Measurements from ENCODE around the gene CYP11A1.

The CYP11A1 gene

DNA sequence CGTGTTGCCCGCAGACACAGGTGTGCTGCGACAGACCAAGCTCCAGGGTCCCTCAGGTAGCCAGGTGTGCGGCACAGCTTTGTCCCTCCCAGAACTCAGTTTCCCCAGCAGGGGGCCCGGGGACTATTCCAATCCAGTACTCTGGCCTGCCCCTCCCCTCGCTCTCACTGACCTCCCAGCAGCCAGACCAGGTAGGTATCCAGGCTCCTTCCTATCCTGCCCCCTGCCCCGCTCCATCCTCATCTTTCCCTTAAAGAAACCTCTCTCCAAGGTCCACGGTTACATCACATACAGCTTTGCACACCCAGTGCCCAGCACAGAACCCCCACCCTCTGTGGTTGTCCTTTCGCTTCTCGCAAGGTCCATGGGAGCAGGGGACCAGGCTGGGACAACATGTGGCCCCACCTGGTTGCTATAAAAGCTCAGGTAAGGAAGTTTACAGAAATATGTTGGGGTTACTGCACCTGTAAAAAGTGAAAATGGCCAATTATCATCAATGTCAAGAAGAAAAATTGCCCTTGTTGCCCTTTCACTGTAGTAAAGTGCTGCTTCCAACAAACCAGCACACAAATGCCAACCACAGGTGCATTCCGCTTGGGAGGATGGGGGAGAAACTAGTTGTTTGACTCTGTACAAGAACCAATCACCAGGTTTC, 7.3 kb upstream of the CYP11A1 start:
- no peaks in the 10 kb centered on the region for H3K27me3 ChIP-seq (replicated peaks; ENCODE audit: control insufficient read depth, insufficient read depth, low read length, poor library complexity, severe bottlenecking)
- no peaks in the 10 kb centered on the region for H3K9me3 ChIP-seq (ENCODE audit: control insufficient read depth, low read length)
- H3K4me3 ChIP-seq (ENCODE audit: insufficient read depth, low read depth, low read length, poor library complexity, severe bottlenecking): peak overlapping the region; percentile 67
- no peaks in the 10 kb centered on the region for H3K36me3 ChIP-seq (ENCODE audit: control insufficient read depth, insufficient read depth, low read length)
- peaks cover 8% of the 10 kb centered on the region for H3K4me1 ChIP-seq (ENCODE audit: control insufficient read depth, insufficient read depth, low read length, poor library complexity, severe bottlenecking)
- no peak overlapping the region for H3K27ac ChIP-seq (ENCODE audit: insufficient read depth, low read length, poor library complexity, severe bottlenecking)
- no peak for DNase-seq

DNA sequence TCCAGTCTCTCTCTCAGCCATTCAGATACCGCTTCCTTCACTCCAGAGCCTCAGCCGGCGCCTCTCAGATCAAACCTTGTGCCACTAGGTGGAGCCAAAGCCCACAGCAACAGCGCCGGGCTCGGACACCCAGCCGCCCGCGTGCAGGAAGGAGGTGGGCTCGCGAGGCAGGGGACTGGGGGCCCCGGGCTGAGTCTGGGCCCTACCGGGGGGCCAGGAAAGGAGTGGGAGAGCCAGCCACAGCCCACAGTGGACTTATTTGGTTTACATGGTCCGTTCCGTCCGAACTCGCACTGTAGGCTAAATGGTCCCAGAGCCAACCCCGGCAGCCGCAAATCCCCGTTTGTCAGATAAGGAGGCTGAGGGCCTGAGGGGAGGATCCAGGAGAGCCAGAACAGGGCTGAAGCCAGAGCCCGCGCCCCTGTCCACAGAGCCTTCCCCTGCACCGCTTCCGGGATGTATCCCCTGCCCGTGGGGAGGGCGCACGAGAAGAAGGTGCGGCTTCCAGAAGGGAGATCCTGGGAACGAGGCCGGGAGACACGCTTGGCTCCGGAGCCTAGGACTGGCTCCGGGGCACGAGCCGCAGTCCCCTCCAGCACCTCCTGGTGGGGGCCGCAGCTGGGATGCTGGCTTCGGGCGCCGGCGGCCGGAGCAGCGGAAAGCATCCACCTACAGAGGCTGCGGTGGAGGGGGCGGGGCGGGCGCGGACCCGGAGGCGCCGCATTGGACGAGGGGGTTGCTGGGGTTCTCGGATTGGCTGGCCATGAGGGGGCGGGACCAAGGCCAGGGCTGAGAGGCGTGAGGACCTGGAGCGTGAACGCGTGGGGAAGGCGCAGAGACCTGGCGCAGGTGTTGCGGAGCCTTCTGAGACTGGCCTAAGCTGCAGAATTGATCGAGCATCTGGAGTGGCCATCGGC, 6.5 kb upstream of the CYP11A1 start:
- peak overlapping the region; percentile 42 for H3K27ac ChIP-seq (ENCODE audit: insufficient read depth, low read length, poor library complexity, severe bottlenecking)

DNA sequence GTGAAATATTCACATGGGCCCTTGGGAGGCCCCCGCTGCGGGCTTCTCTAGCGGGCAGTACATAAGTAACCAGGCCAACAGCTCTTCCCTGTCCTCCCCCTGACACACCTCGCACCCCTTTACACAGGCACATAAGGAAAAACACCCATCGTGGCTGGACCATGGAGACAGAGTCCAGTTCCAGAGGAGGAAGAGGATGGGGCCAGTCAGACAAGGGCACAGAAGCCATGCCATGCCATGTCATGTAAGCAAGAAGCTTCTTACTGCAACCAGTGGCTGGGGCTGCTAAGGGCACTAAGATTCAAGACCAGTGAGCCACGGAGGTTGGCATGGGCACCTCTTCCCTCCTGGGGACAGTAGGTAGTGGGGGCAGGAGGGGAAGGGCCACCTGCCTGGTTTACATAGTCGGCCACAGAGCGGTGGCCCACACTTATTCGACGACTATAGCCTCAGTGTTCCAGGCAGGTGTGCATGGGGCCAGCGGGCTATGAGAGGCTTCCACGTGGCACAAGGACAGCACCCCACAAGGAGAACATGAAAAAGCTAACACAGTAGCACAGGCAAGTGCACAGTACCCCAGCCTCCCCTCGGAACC, 5.7 kb upstream of the CYP11A1 start:
- Histone ChIP-seq H3K36me3 (ENCODE audit: control insufficient read depth, insufficient read depth, low read length) (no peaks in the 10 kb centered on the region), H3K4me3 (ENCODE audit: insufficient read depth, low read depth, low read length, poor library complexity, severe bottlenecking) (no peak overlapping the region), H3K27ac (ENCODE audit: insufficient read depth, low read length, poor library complexity, severe bottlenecking) (no peak overlapping the region), H3K27me3 (replicated peaks; ENCODE audit: control insufficient read depth, insufficient read depth, low read length, poor library complexity, severe bottlenecking) (peaks cover 5% of the 10 kb centered on the region), H3K4me1 (ENCODE audit: control insufficient read depth, insufficient read depth, low read length, poor library complexity, severe bottlenecking) (peaks cover 8% of the 10 kb centered on the region), H3K9me3 (ENCODE audit: control insufficient read depth, low read length) (no peaks in the 10 kb centered on the region)
- no peak for DNase-seq

More for the DNA sequence above, 6.5 kb upstream of the CYP11A1 start:
- peaks cover 8% of the 10 kb centered on the region for H3K4me1 ChIP-seq (ENCODE audit: control insufficient read depth, insufficient read depth, low read length, poor library complexity, severe bottlenecking)
- peak overlapping the region; percentile 67 for H3K4me3 ChIP-seq (ENCODE audit: insufficient read depth, low read depth, low read length, poor library complexity, severe bottlenecking)
- H3K36me3 ChIP-seq (ENCODE audit: control insufficient read depth, insufficient read depth, low read length): no peaks in the 10 kb centered on the region
- DNase-seq: peak; percentile 88 to 92 (median 91)
- H3K9me3 ChIP-seq (ENCODE audit: control insufficient read depth, low read length): no peaks in the 10 kb centered on the region
- peaks cover 3% of the 10 kb centered on the region for H3K27me3 ChIP-seq (replicated peaks; ENCODE audit: control insufficient read depth, insufficient read depth, low read length, poor library complexity, severe bottlenecking)

DNA sequence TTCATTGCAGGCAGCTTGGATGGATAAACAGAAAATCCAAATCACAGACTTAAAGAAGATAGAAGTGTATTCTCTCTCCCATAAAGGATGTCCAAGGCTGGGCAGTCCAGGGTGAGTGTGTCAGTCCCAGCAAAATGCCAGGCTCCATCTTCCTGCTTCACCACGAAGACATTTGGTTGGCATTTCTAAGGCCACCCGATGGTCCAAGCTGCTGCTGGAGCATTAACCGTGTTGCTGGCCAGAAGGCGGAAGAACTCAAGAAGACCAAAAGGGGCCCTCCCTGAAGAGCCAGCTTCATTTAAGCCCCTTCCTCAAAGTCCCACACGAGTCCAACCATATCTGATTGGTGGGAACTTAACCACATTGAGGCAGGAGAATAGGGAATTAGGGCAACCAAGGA, 3.0 kb upstream of the CYP11A1 start:
- no peaks in the 10 kb centered on the region for H3K9me3 ChIP-seq (ENCODE audit: control insufficient read depth, low read length)
- H3K4me3 ChIP-seq (ENCODE audit: insufficient read depth, low read depth, low read length, poor library complexity, severe bottlenecking): no peak overlapping the region
- H3K36me3 ChIP-seq (ENCODE audit: control insufficient read depth, insufficient read depth, low read length): no peaks in the 10 kb centered on the region
- H3K27me3 ChIP-seq (replicated peaks; ENCODE audit: control insufficient read depth, insufficient read depth, low read length, poor library complexity, severe bottlenecking): peaks cover 16% of the 10 kb centered on the region
- DNase-seq: no peak
- no peak overlapping the region for H3K27ac ChIP-seq (ENCODE audit: insufficient read depth, low read length, poor library complexity, severe bottlenecking)
- H3K4me1 ChIP-seq (ENCODE audit: control insufficient read depth, insufficient read depth, low read length, poor library complexity, severe bottlenecking): peaks cover 11% of the 10 kb centered on the region

DNA sequence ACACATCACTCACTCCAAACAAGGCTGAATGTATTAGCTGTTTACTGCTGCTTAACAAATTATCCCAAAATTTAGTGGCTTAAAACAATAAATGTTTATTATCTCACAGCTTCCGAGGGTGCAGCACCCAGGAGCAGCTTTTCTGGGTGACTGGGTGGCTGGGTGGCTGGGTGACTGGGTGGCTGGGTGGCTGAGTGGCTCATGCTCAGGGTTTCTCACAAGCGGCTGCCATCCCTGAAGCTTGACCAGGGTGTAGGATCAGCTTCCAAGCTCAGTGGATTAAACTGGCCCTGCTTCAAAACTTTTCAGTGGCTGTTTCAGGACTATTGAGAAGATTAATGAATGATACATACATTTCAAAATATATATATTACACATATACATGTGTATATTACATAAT, 2.3 kb upstream of the CYP11A1 start:
- no peak for DNase-seq
- Histone ChIP-seq H3K27ac (ENCODE audit: insufficient read depth, low read length, poor library complexity, severe bottlenecking) (no peak overlapping the region), H3K4me1 (ENCODE audit: control insufficient read depth, insufficient read depth, low read length, poor library complexity, severe bottlenecking) (peaks cover 7% of the 10 kb centered on the region), H3K36me3 (ENCODE audit: control insufficient read depth, insufficient read depth, low read length) (no peaks in the 10 kb centered on the region), H3K9me3 (ENCODE audit: control insufficient read depth, low read length) (no peaks in the 10 kb centered on the region), H3K4me3 (ENCODE audit: insufficient read depth, low read depth, low read length, poor library complexity, severe bottlenecking) (no peak overlapping the region), H3K27me3 (replicated peaks; ENCODE audit: control insufficient read depth, insufficient read depth, low read length, poor library complexity, severe bottlenecking) (peaks cover 23% of the 10 kb centered on the region)

DNA sequence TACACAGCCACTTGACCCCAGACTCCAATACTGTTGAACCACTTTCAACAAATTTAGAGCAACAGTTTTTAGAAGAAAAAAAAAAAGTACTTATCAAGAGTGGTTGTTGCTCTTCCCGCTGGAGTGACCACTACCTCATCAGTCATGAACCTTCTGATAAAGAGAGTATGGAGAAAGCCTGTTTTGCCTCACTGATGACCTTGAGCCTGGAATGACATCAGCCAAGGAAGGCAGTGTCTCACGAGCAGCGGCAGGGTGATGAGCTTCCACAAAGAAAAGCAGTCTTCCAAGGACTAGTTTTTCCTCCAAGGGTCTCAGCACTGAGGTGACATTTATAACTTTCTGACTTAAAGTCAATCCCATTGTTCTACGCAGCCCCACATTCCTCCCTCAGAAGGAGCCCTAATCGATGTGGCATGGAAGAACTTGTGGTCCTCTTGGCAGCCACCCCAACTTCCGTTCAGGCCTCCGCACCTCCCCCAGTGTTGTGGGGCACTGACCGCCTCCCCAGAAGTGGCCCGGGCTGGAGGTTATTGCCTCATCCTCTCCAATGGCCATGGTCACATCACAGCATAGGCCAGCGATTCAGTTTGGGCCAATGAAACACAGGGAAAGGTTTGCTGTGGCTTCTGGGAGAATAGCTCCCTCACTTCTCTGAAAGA, 1.8 kb upstream of the CYP11A1 start:
- Histone ChIP-seq H3K9me3 (ENCODE audit: control insufficient read depth, low read length) (no peaks in the 10 kb centered on the region), H3K36me3 (ENCODE audit: control insufficient read depth, insufficient read depth, low read length) (no peaks in the 10 kb centered on the region), H3K4me3 (ENCODE audit: insufficient read depth, low read depth, low read length, poor library complexity, severe bottlenecking) (no peak overlapping the region), H3K27ac (ENCODE audit: insufficient read depth, low read length, poor library complexity, severe bottlenecking) (no peak overlapping the region), H3K4me1 (ENCODE audit: control insufficient read depth, insufficient read depth, low read length, poor library complexity, severe bottlenecking) (peaks cover 3% of the 10 kb centered on the region), H3K27me3 (replicated peaks; ENCODE audit: control insufficient read depth, insufficient read depth, low read length, poor library complexity, severe bottlenecking) (peaks cover 29% of the 10 kb centered on the region)
- no peak for DNase-seq

DNA sequence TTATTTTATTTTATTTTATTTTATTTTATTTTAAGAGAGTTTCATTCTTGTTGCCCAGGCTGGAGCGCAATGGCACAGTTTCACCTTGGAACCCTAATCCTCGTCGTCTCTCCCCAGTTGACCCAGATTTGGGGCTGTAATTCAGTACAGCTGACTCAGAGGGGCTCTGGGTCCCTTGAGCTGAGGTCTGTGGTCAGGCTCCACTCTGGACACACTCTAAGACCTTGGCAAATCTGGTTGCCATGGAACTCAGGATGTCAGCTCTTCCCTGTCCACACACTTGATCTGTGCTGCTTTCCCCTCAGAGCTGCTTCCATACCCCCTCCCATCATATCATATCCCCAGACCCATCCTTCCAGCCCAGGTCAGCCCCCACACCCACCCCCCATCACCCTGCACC, 675 bp upstream of the CYP11A1 start:
- no peak overlapping the region for H3K4me3 ChIP-seq (ENCODE audit: insufficient read depth, low read depth, low read length, poor library complexity, severe bottlenecking)
- no peaks in the 10 kb centered on the region for H3K36me3 ChIP-seq (ENCODE audit: control insufficient read depth, insufficient read depth, low read length)
- peaks cover 29% of the 10 kb centered on the region for H3K27me3 ChIP-seq (replicated peaks; ENCODE audit: control insufficient read depth, insufficient read depth, low read length, poor library complexity, severe bottlenecking)
- DNase-seq: no peak
- H3K27ac ChIP-seq (ENCODE audit: insufficient read depth, low read length, poor library complexity, severe bottlenecking): no peak overlapping the region
- peaks cover 3% of the 10 kb centered on the region for H3K4me1 ChIP-seq (ENCODE audit: control insufficient read depth, insufficient read depth, low read length, poor library complexity, severe bottlenecking)
- no peaks in the 10 kb centered on the region for H3K9me3 ChIP-seq (ENCODE audit: control insufficient read depth, low read length)

DNA sequence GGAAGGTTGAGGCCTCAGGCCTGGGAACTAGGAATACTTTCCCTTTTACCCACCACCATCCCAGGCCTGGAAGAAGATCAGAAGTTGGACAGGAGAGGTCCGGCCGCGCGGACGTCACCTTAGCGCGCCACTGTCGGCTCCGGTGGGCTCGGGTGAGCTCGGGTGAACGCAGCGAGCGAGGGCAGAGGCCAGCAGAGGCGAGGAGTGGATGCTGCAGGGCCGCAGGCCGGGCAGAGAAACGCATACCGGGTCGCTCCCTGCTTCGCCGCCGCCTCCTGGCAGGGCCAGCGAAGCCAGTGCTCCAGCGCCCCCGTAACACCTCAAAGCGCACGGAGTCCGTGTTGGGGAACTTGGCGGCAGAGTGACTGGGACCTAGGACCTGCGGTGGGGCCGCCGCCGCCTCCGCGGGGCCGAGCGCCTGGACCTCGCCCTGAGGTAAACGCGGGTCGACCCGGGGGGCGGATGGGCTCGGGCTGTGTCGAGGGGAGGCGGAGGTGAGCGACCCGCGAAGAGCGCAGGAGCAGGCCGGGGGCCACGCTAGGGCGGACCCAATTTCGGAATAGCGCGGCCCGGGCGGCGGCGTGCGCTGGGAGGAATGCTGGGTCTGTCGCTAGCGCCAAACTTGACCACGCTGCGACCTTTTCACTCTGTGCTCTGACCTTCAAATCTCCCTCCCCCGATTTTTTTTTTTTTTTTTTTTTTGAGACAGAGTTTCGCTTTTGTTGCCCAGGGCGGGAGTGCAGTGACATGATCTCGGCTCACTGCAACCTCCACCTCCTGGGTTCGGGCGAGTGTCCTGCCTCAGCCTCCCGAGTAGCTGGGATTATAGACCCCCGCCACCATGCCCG, 1.6 kb downstream of the CYP11A1 start:
- Histone ChIP-seq H3K27me3 (replicated peaks; ENCODE audit: control insufficient read depth, insufficient read depth, low read length, poor library complexity, severe bottlenecking) (peaks cover 29% of the 10 kb centered on the region), H3K27ac (ENCODE audit: insufficient read depth, low read length, poor library complexity, severe bottlenecking) (no peak overlapping the region), H3K4me1 (ENCODE audit: control insufficient read depth, insufficient read depth, low read length, poor library complexity, severe bottlenecking) (peaks cover 3% of the 10 kb centered on the region), H3K9me3 (ENCODE audit: control insufficient read depth, low read length) (no peaks in the 10 kb centered on the region), H3K4me3 (ENCODE audit: insufficient read depth, low read depth, low read length, poor library complexity, severe bottlenecking) (peak overlapping the region; percentile 40), H3K36me3 (ENCODE audit: control insufficient read depth, insufficient read depth, low read length) (no peaks in the 10 kb centered on the region)
- DNase-seq: no peak

DNA sequence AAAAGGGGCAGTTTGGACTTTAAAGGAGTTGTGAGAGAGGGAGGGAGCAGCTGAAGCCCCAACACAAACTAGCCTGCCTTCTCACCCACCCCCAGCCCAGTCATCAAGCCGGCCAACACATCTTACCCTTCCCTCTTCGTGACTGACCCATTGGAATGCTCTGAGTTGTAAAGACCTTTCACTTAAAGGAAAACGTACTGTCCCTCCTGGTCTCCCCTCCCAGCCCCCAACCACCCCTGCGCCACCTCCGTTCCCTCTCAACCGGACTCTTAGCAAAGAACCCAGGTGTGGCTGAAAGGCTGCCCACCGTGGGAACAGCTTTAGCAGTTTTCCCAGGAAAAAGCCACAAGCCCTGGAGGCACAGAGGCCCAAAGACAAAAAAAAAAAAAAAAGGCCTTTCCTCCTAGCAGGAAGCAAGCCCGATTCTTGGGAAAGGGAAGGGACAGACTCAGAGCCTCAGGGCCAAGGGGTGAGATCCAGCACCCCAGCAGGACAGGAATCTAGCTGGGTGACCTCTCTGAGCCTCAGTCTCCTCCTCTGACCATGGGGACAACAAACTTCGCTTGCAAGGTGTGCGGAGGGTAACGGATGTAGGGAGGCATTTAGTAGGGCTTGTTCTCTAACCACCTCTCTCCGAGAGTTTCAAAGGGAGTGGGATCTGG, 2.4 kb downstream of the CYP11A1 start:
- Histone ChIP-seq H3K27me3 (replicated peaks; ENCODE audit: control insufficient read depth, insufficient read depth, low read length, poor library complexity, severe bottlenecking) (peaks cover 29% of the 10 kb centered on the region), H3K9me3 (ENCODE audit: control insufficient read depth, low read length) (no peaks in the 10 kb centered on the region), H3K4me3 (ENCODE audit: insufficient read depth, low read depth, low read length, poor library complexity, severe bottlenecking) (no peak overlapping the region), H3K36me3 (ENCODE audit: control insufficient read depth, insufficient read depth, low read length) (no peaks in the 10 kb centered on the region), H3K4me1 (ENCODE audit: control insufficient read depth, insufficient read depth, low read length, poor library complexity, severe bottlenecking) (peaks cover 3% of the 10 kb centered on the region), H3K27ac (ENCODE audit: insufficient read depth, low read length, poor library complexity, severe bottlenecking) (no peak overlapping the region)
- DNase-seq: no peak
